A673 (cell line): Measurements from ENCODE around the gene PTPRR. TPM values are rescaled to one million over a fixed set of nuclear protein-coding genes. Genes with fewer than 3 reads are reported as not detected.

Experiments used
- BruUV-seq: library from RNA; stranded (reverse); fragments of 400-500 nt; replicated peaks from 2 replicates; lab custom pipeline; 2021; lab: Mats Ljungman, UMichigan
- CTCF ChIA-PET: fragments of 300-600 bp; sonication (Branson Sonifier 250); formaldehyde crosslinking; loops from one replicate; lab custom pipeline; 2022; ENCODE audit warnings: antibody characterized with exemption; lab: Charles Lee
- POLR2A ChIA-PET: fragments of 300-600 bp; sonication (Branson Sonifier 250); formaldehyde crosslinking; loops from one replicate; lab custom pipeline; 2022; ENCODE audit warnings: antibody characterized with exemption; ENCODE audit not compliant: low non-redundant PET; lab: Charles Lee
- DNase-seq: peaks from one replicate; pipeline ENCODE4 v3.0.0-alpha.2; 2015; ENCODE audit warnings: low spot score
- H3K27ac ChIP-seq: fragments of 200-600 bp; sonication (generic); 2 replicates; pipeline ENCODE4 v1.5.1; 2016; ENCODE audit warnings: mixed run types, low read depth, mild to moderate bottlenecking, mixed read lengths, antibody characterized with exemption, low read length; ENCODE audit not compliant: poor library complexity, severe bottlenecking
- H3K27me3 ChIP-seq: fragments of 200-600 bp; sonication (generic); replicated peaks from 2 replicates; pipeline ENCODE4 v1.6.1; 2017; ENCODE audit warnings: mixed run types, low read depth, mild to moderate bottlenecking, mixed read lengths, antibody characterized with exemption, low read length; ENCODE audit not compliant: insufficient read depth, poor library complexity
- H3K36me3 ChIP-seq: fragments of 200-600 bp; sonication (generic); 2 replicates; pipeline ENCODE4 v1.6.1; 2016; ENCODE audit warnings: mixed run types, mild to moderate bottlenecking, mixed read lengths, antibody characterized with exemption, low read length; ENCODE audit not compliant: insufficient read depth, poor library complexity, severe bottlenecking
- H3K4me1 ChIP-seq: fragments of 200-600 bp; sonication (generic); 2 replicates; pipeline ENCODE4 v1.6.1; 2017; ENCODE audit warnings: mixed run types, mild to moderate bottlenecking, mixed read lengths, antibody characterized with exemption, low read length; ENCODE audit not compliant: insufficient read depth, poor library complexity, severe bottlenecking
- H3K4me3 ChIP-seq: fragments of 200-600 bp; sonication (generic); 2 replicates; pipeline ENCODE4 v1.5.1; 2016; ENCODE audit warnings: low read depth, mixed run types, mild to moderate bottlenecking, mixed read lengths, low read length; ENCODE audit not compliant: poor library complexity, severe bottlenecking
- H3K9me3 ChIP-seq: fragments of 200-600 bp; sonication (generic); 2 replicates; pipeline ENCODE4 v1.6.1; 2016; ENCODE audit warnings: mixed run types, low read depth, mild to moderate bottlenecking, mixed read lengths, antibody characterized with exemption, low read length; ENCODE audit not compliant: poor library complexity, severe bottlenecking
- EZH2 ChIP-seq: fragments of 200-600 bp; sonication (generic); IDR thresholded peaks from 2 replicates; pipeline ENCODE4 v1.6.1; 2017; ENCODE audit warnings: borderline replicate concordance, low read depth, mild to moderate bottlenecking, mixed read lengths, antibody characterized with exemption, low read length; ENCODE audit not compliant: poor library complexity, severe bottlenecking
- intact Hi-C: fragments of 100-400 bp; cut with micrococcal nuclease; formaldehyde crosslinking; loops from one replicate; pipeline ENCODE4 v1.10.0; 2022; ENCODE audit not compliant: unreplicated experiment
- total RNA-seq: library from RNA; stranded (reverse); gene quantifications from 2 replicates; pipeline ENCODE4 v1.2.3, GENCODE V29; 2021
- TF ChIP-seq, protein P1 (sequence below): fragments of 300-800, 200-600 bp; sonication (generic); conservative IDR thresholded peaks from 2 replicates; pipeline ENCODE4 v1.5.1; 2017; ENCODE audit warnings: low read depth, mild to moderate bottlenecking, antibody characterized with exemption, low read length, moderate library complexity, mixed read lengths

PTPRR gene
- total RNA-seq, 1 experiment from 2014 or later = not detected

DNA sequence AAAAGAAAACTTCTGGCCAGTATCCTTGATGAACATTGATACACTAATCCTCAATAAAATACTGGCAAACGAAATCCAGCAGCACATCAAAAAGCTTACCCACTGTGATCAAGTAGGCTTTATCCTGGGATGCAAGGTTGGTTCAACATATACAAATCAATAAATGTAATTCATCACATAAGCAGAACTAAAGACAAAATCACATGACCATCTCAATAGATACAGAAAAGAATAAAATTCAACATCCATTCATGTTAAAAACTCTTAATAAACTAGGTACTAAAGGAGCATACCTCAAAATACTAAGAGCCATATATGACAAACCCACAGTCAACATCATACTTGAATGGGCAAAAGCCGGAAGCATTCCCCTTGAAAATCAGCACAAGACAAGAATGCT, 211.5 kb downstream of the PTPRR start:
- no TSS peak for BruUV-seq
- H3K36me3 ChIP-seq = no peaks in the 10 kb centered on the region
- intact Hi-C loops = no loop called here
- H3K27me3 ChIP-seq = no peaks in the 10 kb centered on the region
- TF ChIP-seq, protein P1, sequence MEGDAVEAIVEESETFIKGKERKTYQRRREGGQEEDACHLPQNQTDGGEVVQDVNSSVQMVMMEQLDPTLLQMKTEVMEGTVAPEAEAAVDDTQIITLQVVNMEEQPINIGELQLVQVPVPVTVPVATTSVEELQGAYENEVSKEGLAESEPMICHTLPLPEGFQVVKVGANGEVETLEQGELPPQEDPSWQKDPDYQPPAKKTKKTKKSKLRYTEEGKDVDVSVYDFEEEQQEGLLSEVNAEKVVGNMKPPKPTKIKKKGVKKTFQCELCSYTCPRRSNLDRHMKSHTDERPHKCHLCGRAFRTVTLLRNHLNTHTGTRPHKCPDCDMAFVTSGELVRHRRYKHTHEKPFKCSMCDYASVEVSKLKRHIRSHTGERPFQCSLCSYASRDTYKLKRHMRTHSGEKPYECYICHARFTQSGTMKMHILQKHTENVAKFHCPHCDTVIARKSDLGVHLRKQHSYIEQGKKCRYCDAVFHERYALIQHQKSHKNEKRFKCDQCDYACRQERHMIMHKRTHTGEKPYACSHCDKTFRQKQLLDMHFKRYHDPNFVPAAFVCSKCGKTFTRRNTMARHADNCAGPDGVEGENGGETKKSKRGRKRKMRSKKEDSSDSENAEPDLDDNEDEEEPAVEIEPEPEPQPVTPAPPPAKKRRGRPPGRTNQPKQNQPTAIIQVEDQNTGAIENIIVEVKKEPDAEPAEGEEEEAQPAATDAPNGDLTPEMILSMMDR = no peak
- TF ChIP-seq EZH2 = no peak
- no peak overlapping the region for H3K27ac ChIP-seq
- DNase-seq = no peak
- ChIA-PET CTCF (no interaction called here), POLR2A (no interaction called here)
- H3K4me3 ChIP-seq = no peak overlapping the region
- no peaks in the 10 kb centered on the region for H3K9me3 ChIP-seq
- H3K4me1 ChIP-seq = no peaks in the 10 kb centered on the region

DNA sequence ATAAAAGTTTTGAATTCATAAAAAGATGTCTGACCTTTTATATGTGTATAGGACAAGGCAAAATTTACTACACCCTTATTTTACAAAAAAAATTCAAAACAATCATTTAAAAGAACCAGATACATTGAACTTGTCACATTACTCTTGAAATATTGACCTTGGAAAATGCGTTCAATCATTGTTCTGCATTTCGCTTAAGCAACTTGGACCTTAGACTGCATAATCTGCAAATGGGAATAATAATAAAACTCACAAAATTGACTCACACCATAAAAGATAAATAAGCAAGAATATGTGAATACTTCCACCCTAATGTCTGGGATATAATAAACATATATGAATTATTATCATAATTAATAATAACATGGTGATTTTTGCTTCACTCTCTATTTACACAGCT, 213.9 kb downstream of the PTPRR start:
- Histone ChIP-seq H3K4me1 (no peaks in the 10 kb centered on the region), H3K9me3 (no peaks in the 10 kb centered on the region), H3K27ac (no peak overlapping the region), H3K27me3 (no peaks in the 10 kb centered on the region), H3K36me3 (no peaks in the 10 kb centered on the region), H3K4me3 (no peak overlapping the region)
- no TSS peak for BruUV-seq
- ChIA-PET CTCF (no interaction called here), POLR2A (no interaction called here)
- TF ChIP-seq, protein P1 = no peak
- no peak for TF ChIP-seq EZH2
- no peak for DNase-seq
- intact Hi-C loops = no loop called here

DNA sequence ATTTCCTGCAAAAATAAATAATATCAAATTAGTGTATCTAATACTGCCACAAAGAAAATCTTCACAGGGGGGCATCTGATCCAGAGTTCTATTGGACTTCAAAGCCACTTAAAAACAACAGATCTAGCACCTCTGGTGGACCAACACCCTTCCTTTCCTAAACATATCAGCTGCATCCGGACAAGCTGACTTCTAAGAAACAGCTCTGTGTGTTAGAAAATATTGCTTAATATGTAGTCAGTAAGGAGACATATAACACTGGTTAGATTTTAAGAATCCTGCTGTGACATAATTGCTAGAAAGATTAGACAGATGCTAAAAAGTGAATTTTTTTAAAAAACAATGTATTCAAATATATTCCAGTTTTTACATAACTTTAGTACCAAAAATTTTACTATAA, 222.2 kb downstream of the PTPRR start:
- POLR2A ChIA-PET = no interaction called here
- Histone ChIP-seq H3K9me3 (no peaks in the 10 kb centered on the region), H3K36me3 (no peaks in the 10 kb centered on the region), H3K4me3 (no peak overlapping the region), H3K4me1 (no peaks in the 10 kb centered on the region), H3K27ac (no peak overlapping the region), H3K27me3 (no peaks in the 10 kb centered on the region)
- TF ChIP-seq, protein P1 = no peak
- TF ChIP-seq EZH2 = no peak
- DNase-seq = no peak
- intact Hi-C loops = no loop called here
- CTCF ChIA-PET = no interaction called here
- no TSS peak for BruUV-seq
